ENCODE results near the gene TSSK6.

GRCh38 chr19:19502808-19503602, 12.3 kb downstream of the TSSK6 start:
- TF ChIP-seq CTCF (IDR thresholded peaks at IDR 0.05) (no peak), POLR2AphosphoS5 (IDR thresholded peaks at IDR 0.05) (no peak), POLR2A (IDR thresholded peaks at IDR 0.05) (no peak)
